CD4-positive, alpha-beta memory T cell (primary cell): ENCODE measurements around the gene BTN1A1. TPM values are rescaled to one million over a fixed set of nuclear protein-coding genes. Genes with fewer than 3 reads are reported as not detected.
A peak's percentile ranks its signal among the peaks of the same experiment; 100 is the strongest.
"Not testable (repeated sequence)": the region's sequence is repeated elsewhere in the genome, so short reads cannot be mapped to it uniquely, and the experiment has no call there.

ENCODE experiments used
- CTCF ChIA-PET: fragments of 350-600 bp; sonication (Branson Sonifier 250); formaldehyde crosslinking; loops from one replicate; lab custom pipeline; 2021; ENCODE audit warnings: inconsistent platforms; ENCODE audit not compliant: partially characterized antibody; lab: Charles Lee
- POLR2A ChIA-PET: fragments of 350-600 bp; sonication (Branson Sonifier 250); formaldehyde crosslinking; loops from one replicate; lab custom pipeline; 2021; ENCODE audit not compliant: partially characterized antibody; lab: Charles Lee
- DNase-seq, 5 donors: peaks; one replicate each; pipeline versions ENCODE4 v3.0.0 to v3.0.0-alpha.2; 2020 to 2022; ENCODE audit warnings: mixed read lengths in 1 of 5
- H3K27ac ChIP-seq: one replicate; pipeline ENCODE4 v1.7.0; 2013; ENCODE audit warnings: low read depth, low read length
- H3K27me3 ChIP-seq: 2 replicates; pipeline ENCODE4 v1.7.0; 2013; ENCODE audit warnings: mild to moderate bottlenecking, low read length, moderate library complexity; ENCODE audit not compliant: insufficient read depth
- H3K36me3 ChIP-seq: 2 replicates; pipeline ENCODE4 v1.7.0; 2013; ENCODE audit warnings: mild to moderate bottlenecking, low read length, moderate library complexity; ENCODE audit not compliant: insufficient read depth
- H3K4me1 ChIP-seq: 2 replicates; pipeline ENCODE4 v1.7.0; 2013; ENCODE audit warnings: mild to moderate bottlenecking, low read length, moderate library complexity; ENCODE audit not compliant: insufficient read depth
- H3K4me3 ChIP-seq, 2 donors: one replicate each; pipeline ENCODE4 v1.7.0; 2013; ENCODE audit warnings: low read length in 2 of 2, mild to moderate bottlenecking in 1 of 2
- H3K9me3 ChIP-seq, 2 donors: one replicate each; pipeline ENCODE4 v1.7.0; 2013; ENCODE audit warnings: low read length in 2 of 2, control low read depth in 1 of 2; ENCODE audit not compliant: control insufficient read depth in 1 of 2
- H3K27ac Mint-ChIP-seq, 7 donors: one replicate each; pipeline ENCODE4 v1.8.0; 2020 to 2021; ENCODE audit warnings: mixed read lengths in 7 of 7, mild to moderate bottlenecking in 6 of 7, inconsistent platforms in 3 of 7, moderate library complexity in 3 of 7
- H3K27me3 Mint-ChIP-seq, 2 donors: one replicate each; pipeline ENCODE4 v1.8.0; 2020 to 2021; ENCODE audit warnings: mixed read lengths in 2 of 2
- H3K36me3 Mint-ChIP-seq, 2 donors: one replicate each; pipeline ENCODE4 v1.8.0; 2020 to 2021; ENCODE audit warnings: mixed read lengths in 2 of 2, inconsistent platforms in 1 of 2, mild to moderate bottlenecking in 1 of 2
- H3K4me1 Mint-ChIP-seq, 4 donors: one replicate each; pipeline ENCODE4 v1.8.0; 2020 to 2021; ENCODE audit warnings: mixed read lengths in 4 of 4, mild to moderate bottlenecking in 1 of 4
- H3K4me3 Mint-ChIP-seq, 8 donors: one replicate each; pipeline ENCODE4 v1.8.0; 2020 to 2021; ENCODE audit warnings: mixed read lengths in 8 of 8, mild to moderate bottlenecking in 7 of 8, moderate library complexity in 6 of 8, inconsistent platforms in 3 of 8
- H3K9me3 Mint-ChIP-seq, 8 donors: one replicate each; pipeline ENCODE4 v1.8.0; 2020 to 2021; ENCODE audit warnings: mixed read lengths in 8 of 8, mild to moderate bottlenecking in 5 of 8, inconsistent platforms in 3 of 8, moderate library complexity in 1 of 8
- intact Hi-C: fragments of 100-400 bp; cut with micrococcal nuclease; formaldehyde crosslinking; loops from one replicate; pipeline ENCODE4 v1.15.1; 2023
- polyA plus RNA-seq, 2 donors: library from polyadenylated mRNA; unstranded; fragments of 300-500 nt; fragmentation: Illumina TruSeq; gene quantifications; one replicate each; pipeline ENCODE4 v1.2.3, GENCODE V29; 2021
- total RNA-seq, 2 experiments: library from RNA; stranded (reverse); gene quantifications; one replicate each; pipeline ENCODE4 v1.2.3, GENCODE V29; 2021

BTN1A1 gene
- total and polyA plus RNA-seq, 4 experiments from 2014 or later, result 0.08 TPM; not detected in 3

- no peak for DNase-seq
- Mint-ChIP-seq H3K9me3 (no peaks in the 10 kb centered on the region), H3K36me3 (peaks cover 30 to 54% of the 10 kb centered on the region in 2 donors), H3K27ac (no peak overlapping the region), H3K27me3 (no peaks in the 10 kb centered on the region), H3K4me3 (no peak overlapping the region), H3K4me1 (peaks cover 21 to 40% (median 29%) of the 10 kb centered on the region in 4 donors)
- H3K4me3 ChIP-seq, result no peak overlapping the region
- intact Hi-C loops, result no loop called here
- peaks cover 29% of the 10 kb centered on the region for H3K4me1 ChIP-seq
- H3K36me3 ChIP-seq, result peaks cover 15% of the 10 kb centered on the region
- H3K27ac ChIP-seq, result no peak overlapping the region
- no peaks in the 10 kb centered on the region for H3K27me3 ChIP-seq
- H3K9me3 ChIP-seq, result no peaks in the 10 kb centered on the region
- CTCF ChIA-PET, result interaction anchor here (0.6 to 1.6 kb wide), 3 partner anchors 49 to 204 kb away, joined by 4 read pairs; no protein-coding TSS in a partner anchor
- POLR2A ChIA-PET, result interaction anchor here (1.5 to 12.2 kb wide), 2 partner anchors 8 to 12 kb away, joined by 5 to 181 read pairs; partner anchors contain the start of gene HMGN4
Observed at GRCh38 chr6:26545627-26546026, 45.5 kb downstream of the BTN1A1 start.

DNA sequence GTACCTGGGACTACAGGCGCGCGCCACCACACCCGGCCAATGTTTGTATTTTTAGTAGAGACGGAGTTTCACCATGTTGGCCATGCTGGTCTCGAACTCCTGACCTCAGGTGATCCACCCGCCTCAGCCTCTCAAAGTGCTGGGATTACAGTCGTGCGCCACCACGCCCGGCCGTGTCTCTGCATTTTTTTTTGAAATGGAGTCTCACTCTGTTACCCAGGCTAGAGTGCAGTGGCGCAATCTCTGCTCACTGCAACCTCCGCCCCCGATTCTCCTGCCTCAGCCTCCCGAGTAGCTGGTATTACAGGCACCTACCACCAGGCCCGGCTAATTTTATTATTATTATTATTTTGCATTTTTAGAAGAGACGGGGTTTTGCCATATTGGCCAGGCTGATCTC is 47.3 kb downstream of the BTN1A1 start:
- CTCF ChIA-PET, result interaction anchor here (1.7 to 9.3 kb wide), 3 partner anchors 9 to 206 kb away, joined by 3 to 50 read pairs (median 6); partner anchors contain the start of gene HMGN4
- H3K4me1 Mint-ChIP-seq, result peaks cover 12 to 33% (median 21%) of the 10 kb centered on the region in 4 donors

DNA sequence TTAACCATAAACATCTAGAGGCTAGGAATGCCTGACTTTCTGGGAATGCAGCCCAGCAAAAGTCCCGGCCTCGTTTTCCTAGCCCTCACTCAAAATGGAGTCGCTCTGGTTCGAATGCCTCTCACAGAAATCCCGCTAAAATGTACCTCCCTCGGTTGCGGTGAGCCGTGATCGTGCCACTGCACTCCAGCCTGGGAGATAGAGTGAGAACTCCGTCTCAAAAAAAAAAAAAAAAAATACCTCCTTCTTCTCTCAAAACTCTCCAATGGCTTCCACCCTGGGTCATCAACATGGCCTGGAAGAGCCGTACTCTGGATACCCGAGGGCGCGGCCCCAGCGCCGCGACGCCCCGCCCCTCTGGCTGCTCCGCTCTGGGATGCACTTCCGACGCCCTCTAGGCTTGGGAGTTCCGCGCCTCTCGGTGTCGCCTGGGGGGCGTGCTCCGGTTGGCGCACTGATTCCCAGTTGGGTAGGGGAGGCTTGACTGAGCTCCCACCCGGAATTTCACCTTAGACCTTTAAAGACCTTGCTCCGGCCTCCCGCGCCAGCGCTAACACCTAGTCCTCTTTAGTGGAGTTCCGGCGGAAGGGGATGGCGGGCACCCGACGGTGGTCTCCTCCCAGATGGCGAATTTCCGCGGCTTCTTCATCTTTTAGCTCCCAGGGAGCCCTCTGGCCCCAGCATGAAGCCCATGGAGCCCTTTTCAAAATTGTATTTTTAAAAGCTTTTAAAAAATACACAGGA is 50.3 kb downstream of the BTN1A1 start:
- Mint-ChIP-seq H3K27me3 (peaks cover 0 to 2% of the 10 kb centered on the region in 2 donors), H3K4me1 (peaks cover 8 to 17% (median 12%) of the 10 kb centered on the region in 4 donors), H3K4me3 (peak overlapping the region in 7 of 8 donors; percentile 89 to 95 (median 92)), H3K9me3 (no peaks in the 10 kb centered on the region), H3K27ac (peak overlapping the region in 6 of 7 donors; percentile 53 to 80 (median 69)), H3K36me3 (peaks cover 16 to 24% of the 10 kb centered on the region in 2 donors)
- no peaks in the 10 kb centered on the region for H3K27me3 ChIP-seq
- peak overlapping the region; percentile 48 to 63 for H3K4me3 ChIP-seq
- CTCF ChIA-PET, result interaction anchor here (0.5 to 9.3 kb wide), 3 partner anchors 8 to 16 kb away, joined by 3 to 50 read pairs (median 6); partner anchors contain the start of gene HMGN4
- POLR2A ChIA-PET, result interaction anchor here (0.8 to 12.2 kb wide), 7 partner anchors 8 to 394 kb away, joined by 3 to 181 read pairs (median 4); partner anchors contain the start of gene HMGN4
- H3K27ac ChIP-seq, result peak overlapping the region; percentile 22
- intact Hi-C loops, result loop anchor here (5.0 kb wide), 2 partner anchors 78 to 148 kb away; partner anchors contain the start of gene BTN3A1
- H3K4me1 ChIP-seq, result peaks cover 31% of the 10 kb centered on the region
- H3K36me3 ChIP-seq, result peaks cover 3% of the 10 kb centered on the region
- H3K9me3 ChIP-seq, result no peaks in the 10 kb centered on the region
- peak in 1 of 5 donors; percentile 22 for DNase-seq

More for the DNA sequence above, 47.3 kb downstream of the BTN1A1 start:
- Histone ChIP-seq H3K4me1 (peaks cover 16% of the 10 kb centered on the region), H3K36me3 (peaks cover 15% of the 10 kb centered on the region)
- H3K36me3 Mint-ChIP-seq, result peaks cover 25 to 44% of the 10 kb centered on the region in 2 donors
- H3K9me3 Mint-ChIP-seq, DNase-seq, H3K4me3 Mint-ChIP-seq, H3K9me3 ChIP-seq, H3K27me3 ChIP-seq, H3K27ac ChIP-seq, intact Hi-C loops, H3K27ac Mint-ChIP-seq, H3K4me3 ChIP-seq, H3K27me3 Mint-ChIP-seq: not testable (repeated sequence)
- POLR2A ChIA-PET, result interaction anchor here (12.2 kb wide), 1 partner anchor 10 kb away, joined by 181 read pairs; the partner anchor contains the start of gene HMGN4

GRCh38 chr6:26552205-26552604 is 52.1 kb downstream of the BTN1A1 start:
- Mint-ChIP-seq H3K27ac (no peak overlapping the region), H3K27me3 (peaks cover 0 to 2% of the 10 kb centered on the region in 2 donors), H3K4me3 (no peak overlapping the region), H3K9me3 (no peaks in the 10 kb centered on the region), H3K36me3 (peaks cover 0 to 7% of the 10 kb centered on the region in 2 donors), H3K4me1 (peaks cover 11 to 28% (median 18%) of the 10 kb centered on the region in 4 donors)
- Histone ChIP-seq H3K36me3 (no peaks in the 10 kb centered on the region), H3K4me1 (peaks cover 31% of the 10 kb centered on the region), H3K4me3 (no peak overlapping the region), H3K27ac (no peak overlapping the region), H3K27me3 (no peaks in the 10 kb centered on the region), H3K9me3 (no peaks in the 10 kb centered on the region)
- intact Hi-C loops, result loop anchor here (5.0 kb wide), 2 partner anchors 80 to 150 kb away; partner anchors contain the start of gene BTN3A1
- no peak for DNase-seq
- ChIA-PET CTCF (interaction anchor here (1.1 to 9.3 kb wide), 5 partner anchors 12 to 211 kb away, joined by 3 to 50 read pairs (median 3); partner anchors contain the start of gene HMGN4), POLR2A (interaction anchor here (0.8 to 12.2 kb wide), 7 partner anchors 10 to 239 kb away, joined by 3 to 181 read pairs (median 10); partner anchors contain the start of gene HMGN4)

GRCh38 chr6:26552640-26553188 is 52.6 kb downstream of the BTN1A1 start:
- Histone ChIP-seq H3K27me3 (no peaks in the 10 kb centered on the region), H3K36me3 (no peaks in the 10 kb centered on the region), H3K4me1 (peaks cover 31% of the 10 kb centered on the region), H3K4me3 (peak overlapping the region; percentile 59 to 67), H3K9me3 (no peaks in the 10 kb centered on the region), H3K27ac (no peak overlapping the region)
- DNase-seq, result no peak
- H3K4me3 Mint-ChIP-seq, result no peak overlapping the region
- peaks cover 11 to 28% (median 19%) of the 10 kb centered on the region in 4 donors for H3K4me1 Mint-ChIP-seq
- intact Hi-C loops, result loop anchor here (1.0 to 5.0 kb wide), 5 partner anchors 15 to 150 kb away; partner anchors contain the start of gene BTN3A1
- POLR2A ChIA-PET, result interaction anchor here (0.8 to 12.2 kb wide), 16 partner anchors 9 to 329 kb away, joined by 3 to 181 read pairs (median 6); partner anchors contain the start of gene HMGN4
- H3K27me3 Mint-ChIP-seq, result peaks cover 0 to 2% of the 10 kb centered on the region in 2 donors
- no peaks in the 10 kb centered on the region for H3K9me3 Mint-ChIP-seq
- CTCF ChIA-PET, result interaction anchor here (0.5 to 9.3 kb wide), 8 partner anchors 11 to 1220 kb away, joined by 3 to 50 read pairs (median 3); partner anchors contain the start of gene HMGN4
- H3K36me3 Mint-ChIP-seq, result peaks cover 0 to 7% of the 10 kb centered on the region in 2 donors
- H3K27ac Mint-ChIP-seq, result no peak overlapping the region

GRCh38 chr6:26553264-26553634 is 53.1 kb downstream of the BTN1A1 start:
- Mint-ChIP-seq H3K27ac (no peak overlapping the region), H3K27me3 (peaks cover 0 to 2% of the 10 kb centered on the region in 2 donors), H3K4me1 (peaks cover 11 to 28% (median 19%) of the 10 kb centered on the region in 4 donors), H3K36me3 (peaks cover 0 to 5% of the 10 kb centered on the region in 2 donors), H3K9me3 (no peaks in the 10 kb centered on the region), H3K4me3 (no peak overlapping the region)
- peak; percentile 77 to 81 (median 80) for DNase-seq
- H3K36me3 ChIP-seq, result no peaks in the 10 kb centered on the region
- ChIA-PET CTCF (interaction anchor here (0.5 to 9.3 kb wide), 8 partner anchors 11 to 1220 kb away, joined by 3 to 50 read pairs (median 3); partner anchors contain the start of gene HMGN4), POLR2A (interaction anchor here (0.5 to 12.2 kb wide), 28 partner anchors 9 to 1271 kb away, joined by 3 to 181 read pairs (median 4); partner anchors contain the start of gene HMGN4)
- peaks cover 31% of the 10 kb centered on the region for H3K4me1 ChIP-seq
- no peaks in the 10 kb centered on the region for H3K27me3 ChIP-seq
- intact Hi-C loops, result loop anchor here (1.0 to 5.0 kb wide), 5 partner anchors 16 to 151 kb away; partner anchors contain the start of gene BTN3A1
- H3K9me3 ChIP-seq, result no peaks in the 10 kb centered on the region
- H3K27ac ChIP-seq, result peak overlapping the region; percentile 31
- peak overlapping the region; percentile 67 to 93 for H3K4me3 ChIP-seq
